Endothelial cell of umbilical vein (primary cell): ENCODE measurements around the gene INPP5E. TPM values are rescaled to one million over a fixed set of nuclear protein-coding genes. Genes with fewer than 3 reads are reported as not detected.

Source experiments
- BruUV-seq: library from RNA; stranded (reverse); fragments of 400-500 nt; replicated peaks from 2 replicates; lab custom pipeline; 2021; lab: Mats Ljungman, UMichigan
- CTCF ChIA-PET: fragments of 300-600, 350-600 bp; sonication (Branson Sonifier 250); formaldehyde crosslinking; loops from one replicate; lab custom pipeline; 2021; ENCODE audit warnings: antibody characterized with exemption, inconsistent platforms; lab: Charles Lee
- POLR2A ChIA-PET: fragments of 300-600, 350-600 bp; sonication (Branson Sonifier 250); formaldehyde crosslinking; loops from one replicate; lab custom pipeline; 2021; ENCODE audit warnings: antibody characterized with exemption, inconsistent platforms; lab: Charles Lee
- DNase-seq: peaks from one replicate; pipeline ENCODE4 v3.0.0-alpha.2; 2011; ENCODE audit warnings: low read depth, low spot score
- FAIRE-seq: peaks from 2 replicates; lab custom pipeline; 2011; peaks lifted over from hg19 to GRCh38; lab: Jason Lieb, UNC
- H2AFZ ChIP-seq: 2 replicates; pipeline ENCODE4 v1.6.0; 2012; ENCODE audit warnings: low read depth, low read length, control low read depth, inconsistent platforms
- H3K27ac ChIP-seq: 2 replicates; pipeline ENCODE4 v1.5.1; 2011; ENCODE audit warnings: low read depth, mild to moderate bottlenecking, control low read depth, low read length, moderate library complexity; ENCODE audit not compliant: insufficient read depth
- H3K27me3 ChIP-seq, 2 experiments: 2 replicates each; pipeline versions ENCODE4 v1.6.0 to v1.6.1; 2011; ENCODE audit warnings: low read length in 2 of 2, mixed read lengths in 1 of 2; ENCODE audit not compliant: control insufficient read depth in 2 of 2, insufficient read depth in 2 of 2
- H3K36me3 ChIP-seq, 2 experiments: 2 replicates in 1 of 2; 3 replicates in 1 of 2; pipeline ENCODE4 v1.5.1; 2011; ENCODE audit warnings: low read length in 2 of 2, mild to moderate bottlenecking in 1 of 2, moderate library complexity in 1 of 2; ENCODE audit not compliant: control insufficient read depth in 2 of 2, insufficient read depth in 2 of 2; ENCODE audit errors: extremely low read depth in 1 of 2
- H3K4me1 ChIP-seq: 3 replicates; pipeline ENCODE4 v1.5.1; 2011; ENCODE audit warnings: mild to moderate bottlenecking, low read length; ENCODE audit not compliant: control insufficient read depth, insufficient read depth; ENCODE audit errors: extremely low read depth
- H3K4me2 ChIP-seq: 2 replicates; pipeline ENCODE4 v1.6.1; 2011; ENCODE audit warnings: low read length, control low read depth, mixed read lengths; ENCODE audit not compliant: insufficient read depth
- H3K4me3 ChIP-seq, 3 experiments: fragments of 200-600 bp in 1 of 3; sonication (generic), shearing (Covaris generic) in 1 of 3; replicated peaks in 1 of 3; 2 replicates each; pipeline ENCODE4 v1.5.1; 2011 to 2016; ENCODE audit warnings: control low read depth in 3 of 3, low read length in 3 of 3, mild to moderate bottlenecking in 2 of 3, inconsistent platforms in 1 of 3, low read depth in 1 of 3, moderate library complexity in 1 of 3; ENCODE audit not compliant: insufficient read depth in 1 of 3
- H3K79me2 ChIP-seq: 2 replicates; pipeline ENCODE4 v1.6.0; 2012; ENCODE audit warnings: low read length, inconsistent platforms; ENCODE audit not compliant: control insufficient read depth, insufficient read depth
- H3K9ac ChIP-seq: replicated peaks from 2 replicates; pipeline ENCODE3; 2011; ENCODE audit warnings: low read length, control low read depth; ENCODE audit not compliant: insufficient read depth; ENCODE audit errors: extremely low read depth
- H3K9me1 ChIP-seq: replicated peaks from 3 replicates; pipeline ENCODE4 v1.6.0; 2011; ENCODE audit warnings: mild to moderate bottlenecking, low read length; ENCODE audit not compliant: control insufficient read depth, insufficient read depth; ENCODE audit errors: extremely low read depth
- H3K9me3 ChIP-seq: replicated peaks from 2 replicates; pipeline ENCODE4 v1.5.1; 2012; ENCODE audit warnings: low read length, inconsistent platforms; ENCODE audit not compliant: control insufficient read depth, insufficient read depth
- H4K20me1 ChIP-seq: replicated peaks from 2 replicates; pipeline ENCODE3; 2011; ENCODE audit warnings: mild to moderate bottlenecking, low read length; ENCODE audit not compliant: control insufficient read depth, insufficient read depth; ENCODE audit errors: extremely low read depth
- CTCF ChIP-seq, 2 donors: IDR thresholded peaks; 1 replicate in 1 of 2; 2 replicates in 1 of 2; pipeline ENCODE4 v1.5.1; 2011; ENCODE audit warnings: low read length in 2 of 2, mild to moderate bottlenecking in 2 of 2, moderate library complexity in 2 of 2, control low read depth in 1 of 2, inconsistent platforms in 1 of 2, low read depth in 1 of 2; ENCODE audit not compliant: insufficient read depth in 1 of 2; ENCODE audit errors: extremely low read depth in 1 of 2
- EZH2 ChIP-seq: IDR thresholded peaks from 2 replicates; pipeline ENCODE4 v1.6.1; 2012; ENCODE audit warnings: borderline replicate concordance, low read depth, mild to moderate bottlenecking, moderate library complexity, low read length, inconsistent platforms; ENCODE audit not compliant: severe bottlenecking
- FOS ChIP-seq: IDR thresholded peaks from 2 replicates; pipeline ENCODE4 v1.6.1; 2011; ENCODE audit warnings: mild to moderate bottlenecking, low read length, moderate library complexity, borderline replicate concordance; ENCODE audit not compliant: insufficient read depth
- GATA2 ChIP-seq: IDR thresholded peaks from 2 replicates; pipeline ENCODE4 v1.7.0; 2011; ENCODE audit warnings: low read depth, mild to moderate bottlenecking, moderate library complexity, mixed read lengths, low read length; ENCODE audit not compliant: insufficient read length, insufficient read depth
- JUN ChIP-seq: IDR thresholded peaks from 2 replicates; pipeline ENCODE4 v1.6.1; 2011; ENCODE audit warnings: borderline replicate concordance, low read depth; ENCODE audit not compliant: insufficient read length, insufficient read depth
- MAX ChIP-seq: IDR thresholded peaks from 2 replicates; pipeline ENCODE4 v1.6.1; 2011; ENCODE audit not compliant: insufficient read depth, insufficient read length
- MYC ChIP-seq: IDR thresholded peaks from one replicate; pipeline ENCODE4 v1.6.1; 2011; ENCODE audit warnings: mild to moderate bottlenecking, low read depth, low read length
- POLR2A ChIP-seq: IDR thresholded peaks from 2 replicates; pipeline ENCODE4 v1.6.1; 2012; ENCODE audit warnings: low read depth, mild to moderate bottlenecking, control low read depth, low read length
- POLR2AphosphoS5 ChIP-seq: IDR thresholded peaks from 2 replicates; pipeline ENCODE4 v1.6.1; 2012; ENCODE audit warnings: low read depth, mild to moderate bottlenecking, control low read depth, low read length, moderate library complexity; ENCODE audit not compliant: insufficient read depth
- dilution Hi-C: fragments of 300-500 bp; cut with MboI; formaldehyde crosslinking; loops from one replicate; pipeline ENCODE4 v1.15.0; 2019; ENCODE audit warnings: low sequenced_read_pairs; ENCODE audit not compliant: extremely low pct_ligation_motif_present
- intact Hi-C: fragments of 100-400 bp; cut with micrococcal nuclease; formaldehyde crosslinking; loops from one replicate; pipeline ENCODE4 v1.10.0; 2022
- polyA plus RNA-seq, 4 experiments: library from polyadenylated mRNA; depleted of rRNA in 3 of 4; stranded (reverse) in 3 of 4; unstranded in 1 of 4; fragments of >200 nt; gene quantifications; 2 replicates each; pipeline versions ENCODE4 v1.2.1 to v1.2.3, GENCODE V29; 2011 to 2012; ENCODE audit warnings: missing spikeins in 1 of 4
- total RNA-seq: library from RNA; stranded (reverse); gene quantifications from 2 replicates; pipeline ENCODE4 v1.2.3, GENCODE V29; 2021

INPP5E gene
- total and polyA plus RNA-seq, 2 donors (not counting 3 experiments of a cell fraction or from before 2014, with no cell fraction given) = 15.0 to 24.5 TPM

- Histone ChIP-seq H2AFZ (no peak overlapping the region), H3K4me3 (no peak overlapping the region), H4K20me1 (no peaks in the 10 kb centered on the region), H3K9me3 (no peaks in the 10 kb centered on the region), H3K9me1 (no peaks in the 10 kb centered on the region), H3K79me2 (no peaks in the 10 kb centered on the region), H3K9ac (no peak overlapping the region), H3K4me2 (no peak overlapping the region), H3K27ac (no peak overlapping the region), H3K4me1 (no peaks in the 10 kb centered on the region), H3K36me3 (peaks cover 4 to 51% of the 10 kb centered on the region in 2 experiments), H3K27me3 (no peaks in the 10 kb centered on the region)
- BruUV-seq = no TSS peak
- DNase-seq (no peak), FAIRE-seq (no peak)
- ChIA-PET CTCF (no interaction called here), POLR2A (no interaction called here)
- dilution Hi-C loops (no loop called here), intact Hi-C loops (no loop called here)
- TF ChIP-seq FOS (no peak), POLR2A (no peak), CTCF (IDR thresholded peaks at IDR 0.05; ENCODE audit: extremely low read depth in 1 of 2, insufficient read depth in 1 of 2, low read depth in 1 of 2, low read length in 2 of 2) (no peak), EZH2 (no peak), MYC (no peak), JUN (no peak), MAX (no peak), POLR2AphosphoS5 (no peak), GATA2 (no peak)
These were observed 59.3 kb downstream of the INPP5E start for GRCh38 chr9:136380381-136380780.
